ENCODE results near the gene PRRT1B. TPM values are rescaled to one million over a fixed set of nuclear protein-coding genes. Genes with fewer than 3 reads are reported as not detected.

Gene PRRT1B
- total RNA-seq, 4 donors from 2014 or later, result not detected

- no peak for TF ChIP-seq CTCF (IDR thresholded peaks at IDR 0.05)
- no peak for TF ChIP-seq POLR2A (IDR thresholded peaks at IDR 0.05)
- TF ChIP-seq EP300 (IDR thresholded peaks at IDR 0.05), result no peak
- no peak for TF ChIP-seq POLR2AphosphoS5 (IDR thresholded peaks at IDR 0.05)
- H3K27ac ChIP-seq, result no peak overlapping the region
- H3K4me3 ChIP-seq, result no peak overlapping the region
- H3K36me3 ChIP-seq, result no peaks in the 10 kb centered on the region
- H3K4me1 ChIP-seq, result no peaks in the 10 kb centered on the region
- 63 to 65% methylated on average over 9 of the region's 9 CpGs for WGBS, 2 donors (ENCODE audit: low coverage in 1 of 2)
- peaks cover 7% of the 10 kb centered on the region for H3K27me3 ChIP-seq
- H3K9me3 ChIP-seq, result peaks cover 0 to 12% (median 0%) of the 10 kb centered on the region in 3 donors
- ATAC-seq, result no peak
These were observed 17.0 kb downstream of the PRRT1B start for GRCh38 chr9:131562032-131562959.

- no peaks in the 10 kb centered on the region for H3K4me1 ChIP-seq
- no peak overlapping the region for H3K27ac ChIP-seq
- no peak for ATAC-seq
- no peaks in the 10 kb centered on the region for H3K27me3 ChIP-seq
- TF ChIP-seq EP300 (IDR thresholded peaks at IDR 0.05), result no peak
- no peak for TF ChIP-seq POLR2AphosphoS5 (IDR thresholded peaks at IDR 0.05)
- no peak for TF ChIP-seq CTCF (IDR thresholded peaks at IDR 0.05)
- TF ChIP-seq POLR2A (IDR thresholded peaks at IDR 0.05), result no peak
- peaks cover 0 to 13% of the 10 kb centered on the region in 2 donors for H3K36me3 ChIP-seq
- peaks cover 0 to 12% (median 0%) of the 10 kb centered on the region in 3 donors for H3K9me3 ChIP-seq
- 88 to 89% methylated on average over 4 to 5 of the region's 5 CpGs for WGBS, 2 donors (ENCODE audit: low coverage in 1 of 2)
- no peak overlapping the region for H3K4me3 ChIP-seq
These were observed 20.0 kb downstream of the PRRT1B start for GRCh38 chr9:131565369-131565768.

GRCh38 chr9:131566158-131566557 is 20.8 kb downstream of the PRRT1B start:
- Histone ChIP-seq H3K9me3 (peaks cover 0 to 12% (median 0%) of the 10 kb centered on the region in 3 donors), H3K27me3 (no peaks in the 10 kb centered on the region), H3K4me1 (no peaks in the 10 kb centered on the region), H3K4me3 (no peak overlapping the region), H3K27ac (no peak overlapping the region), H3K36me3 (peaks cover 0 to 13% of the 10 kb centered on the region in 2 donors)
- WGBS, 2 donors (ENCODE audit: low coverage in 1 of 2), result 67 to 100% methylated on average over 1 to 2 of the region's 3 CpGs
- no peak for ATAC-seq
- TF ChIP-seq POLR2A (IDR thresholded peaks at IDR 0.05) (no peak), CTCF (IDR thresholded peaks at IDR 0.05) (no peak), EP300 (IDR thresholded peaks at IDR 0.05) (no peak), POLR2AphosphoS5 (IDR thresholded peaks at IDR 0.05) (no peak)

GRCh38 chr9:131567910-131568309 is 22.6 kb downstream of the PRRT1B start:
- Histone ChIP-seq H3K36me3 (peaks cover 0 to 30% of the 10 kb centered on the region in 2 donors), H3K9me3 (peaks cover 0 to 2% (median 0%) of the 10 kb centered on the region in 3 donors), H3K4me1 (no peaks in the 10 kb centered on the region), H3K27ac (no peak overlapping the region), H3K27me3 (no peaks in the 10 kb centered on the region), H3K4me3 (no peak overlapping the region)
- TF ChIP-seq POLR2AphosphoS5 (IDR thresholded peaks at IDR 0.05) (no peak), CTCF (IDR thresholded peaks at IDR 0.05) (no peak), EP300 (IDR thresholded peaks at IDR 0.05) (no peak), POLR2A (IDR thresholded peaks at IDR 0.05) (no peak)
- ATAC-seq, result no peak
- 82 to 95% methylated on average over 2 to 4 of the region's 8 CpGs for WGBS, 2 donors (ENCODE audit: low coverage in 1 of 2)

Measured in gastroesophageal sphincter (tissue), 4 donors.